Measurements from ENCODE around the gene CEP135.
A peak's percentile ranks its signal among the peaks of the same experiment; 100 is the strongest.
"Not testable (repeated sequence)": the region's sequence is repeated elsewhere in the genome, so short reads cannot be mapped to it uniquely, and the experiment has no call there.

Gene CEP135

GRCh38 chr4:56028165-56028564 is 79.4 kb downstream of the CEP135 start:
- no peak for DNase-seq (ENCODE audit: low spot score)

- DNase-seq (ENCODE audit: low spot score), result no peak
These were observed 89.9 kb downstream of the CEP135 start for GRCh38 chr4:56038487-56039162.

- no peak for DNase-seq (ENCODE audit: low spot score)
These were observed 92.1 kb downstream of the CEP135 start for GRCh38 chr4:56040842-56041241.

- no peak for DNase-seq (ENCODE audit: low spot score)
These were observed 93.5 kb downstream of the CEP135 start for GRCh38 chr4:56042225-56042624.

- peak; percentile 13 for DNase-seq (ENCODE audit: low spot score)
These were observed 99.6 kb downstream of the CEP135 start for GRCh38 chr4:56048383-56048701.

GRCh38 chr4:56048702-56049431 is 100.1 kb downstream of the CEP135 start:
- DNase-seq (ENCODE audit: low spot score), result peak; percentile 60

GRCh38 chr4:56050625-56051024 is 101.9 kb downstream of the CEP135 start:
- DNase-seq (ENCODE audit: low spot score), result no peak

- DNase-seq (ENCODE audit: low spot score), result no peak
These were observed 102.4 kb downstream of the CEP135 start for GRCh38 chr4:56051029-56051709.

GRCh38 chr4:56051710-56052075 is 102.9 kb downstream of the CEP135 start:
- DNase-seq (ENCODE audit: low spot score), result no peak

GRCh38 chr4:56052481-56052880 is 103.7 kb downstream of the CEP135 start:
- DNase-seq (ENCODE audit: low spot score), result no peak

GRCh38 chr4:56052966-56053365 is 104.2 kb downstream of the CEP135 start:
- no peak for DNase-seq (ENCODE audit: low spot score)

GRCh38 chr4:56055027-56055977 is 106.6 kb downstream of the CEP135 start:
- DNase-seq (ENCODE audit: low spot score), result no peak

- DNase-seq (ENCODE audit: low spot score), result no peak
These were observed 107.2 kb downstream of the CEP135 start for GRCh38 chr4:56055991-56056390.

- no peak for DNase-seq (ENCODE audit: low spot score)
These were observed 109.8 kb downstream of the CEP135 start for GRCh38 chr4:56058555-56058954.

- DNase-seq (ENCODE audit: low spot score), result no peak
These were observed 111.3 kb downstream of the CEP135 start for GRCh38 chr4:56060036-56060435.

GRCh38 chr4:56062106-56062505 is 113.4 kb downstream of the CEP135 start:
- no peak for DNase-seq (ENCODE audit: low spot score)

- no peak for DNase-seq (ENCODE audit: low spot score)
These were observed 113.9 kb downstream of the CEP135 start for GRCh38 chr4:56062526-56063145.

- DNase-seq (ENCODE audit: low spot score), result no peak
These were observed 117.7 kb downstream of the CEP135 start for GRCh38 chr4:56066493-56066892.

- no peak for DNase-seq (ENCODE audit: low spot score)
These were observed 119.1 kb downstream of the CEP135 start for GRCh38 chr4:56067826-56068225.

- DNase-seq (ENCODE audit: low spot score), result not testable (repeated sequence)
These were observed 124.0 kb downstream of the CEP135 start for GRCh38 chr4:56072730-56073129.

GRCh38 chr4:56077676-56078075 is 128.9 kb downstream of the CEP135 start:
- no peak for DNase-seq (ENCODE audit: low spot score)

- DNase-seq (ENCODE audit: low spot score), result no peak
These were observed 130.1 kb downstream of the CEP135 start for GRCh38 chr4:56078866-56079265.

All from kidney capillary endothelial cell (primary cell).